NCI-H187 treated with DMSO at 0.1 percent for 48 hours (cell line): ENCODE measurements around the gene PDK2.
"Not testable (repeated sequence)": the region's sequence is repeated elsewhere in the genome, so short reads cannot be mapped to it uniquely, and the experiment has no call there.

Source experiments
- DNase-seq: peaks from one replicate; lab custom pipeline; 2025; lab: John Stamatoyannopoulos, UW

Gene PDK2

DNA sequence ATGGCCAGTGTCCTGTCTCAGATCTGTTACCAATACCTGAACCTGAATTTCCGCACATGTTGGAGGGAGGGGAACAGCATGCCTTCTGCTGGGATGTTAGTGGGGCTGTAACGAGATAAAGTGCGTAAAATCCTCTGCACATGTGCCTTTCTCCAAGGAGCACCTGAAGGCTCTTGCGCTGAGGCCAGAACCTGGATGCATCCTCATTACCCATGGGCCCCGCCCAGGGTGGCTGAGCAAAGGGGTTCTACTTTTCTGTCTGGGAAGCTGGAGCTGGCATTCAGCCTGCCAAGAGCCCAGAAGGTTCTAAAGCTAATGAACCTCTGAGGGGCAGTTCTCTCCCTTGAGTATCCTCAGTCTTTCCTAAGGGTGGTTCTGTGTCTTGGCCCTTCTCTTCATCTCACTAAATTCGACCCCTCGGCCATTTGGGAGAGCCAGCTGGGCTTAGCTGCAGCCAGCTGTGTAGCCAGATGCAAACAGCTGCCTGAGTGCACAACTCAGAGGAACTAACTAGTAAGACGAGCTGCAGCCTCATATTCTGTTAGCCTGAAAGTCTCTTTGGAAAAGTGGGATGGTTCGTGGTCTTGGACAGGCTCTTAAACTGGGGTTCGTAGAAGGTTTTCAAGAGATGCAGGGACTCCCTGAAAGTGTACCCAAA lies 36.7 kb upstream of the PDK2 start:
- DNase-seq: no peak

DNA sequence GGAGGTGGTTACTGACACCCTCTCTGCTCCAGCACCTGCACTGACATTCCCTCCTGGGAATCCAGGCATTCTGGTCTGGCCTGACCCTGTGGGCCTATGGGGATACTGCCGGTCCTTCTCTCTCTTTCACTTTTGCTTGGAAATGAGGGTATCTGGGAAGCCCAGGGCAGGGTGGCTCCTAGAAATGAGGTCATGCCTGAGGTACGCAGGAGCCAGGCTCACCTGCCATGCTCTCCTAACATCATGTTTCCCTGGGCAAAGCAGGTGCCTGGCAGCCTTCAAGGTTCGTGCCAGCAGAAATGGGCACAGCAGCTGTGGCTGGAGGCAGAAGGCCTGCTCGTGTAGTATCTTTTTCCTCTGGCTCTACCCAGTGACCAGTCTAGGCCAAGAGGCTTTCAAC lies 35.9 kb upstream of the PDK2 start:
- no peak for DNase-seq

DNA sequence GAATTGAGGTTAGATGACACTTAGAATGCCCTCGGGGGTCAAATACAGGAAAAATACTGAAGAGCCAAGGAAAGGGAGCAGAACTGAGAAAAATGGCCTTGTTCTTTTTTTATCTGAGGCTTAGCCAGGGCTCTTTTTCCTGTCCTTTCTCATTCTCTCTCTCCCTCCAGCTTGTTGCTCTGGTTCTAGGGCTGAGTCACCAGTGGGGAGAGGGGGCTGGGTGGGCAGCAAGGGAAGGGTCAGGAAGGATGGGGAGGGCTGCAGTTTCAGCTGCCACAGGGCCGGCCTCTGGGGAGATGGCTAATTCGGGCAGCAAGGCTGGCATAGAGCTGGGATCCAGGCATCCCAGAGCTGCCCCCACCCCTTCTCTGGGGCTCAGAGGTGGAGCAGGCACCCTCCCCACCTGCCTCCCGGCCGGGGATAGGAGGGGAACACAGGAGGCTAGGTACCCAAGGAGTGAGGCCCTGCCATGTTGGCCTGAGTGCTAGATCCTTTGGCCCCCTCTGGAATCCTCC lies 35.3 kb upstream of the PDK2 start:
- no peak for DNase-seq

DNA sequence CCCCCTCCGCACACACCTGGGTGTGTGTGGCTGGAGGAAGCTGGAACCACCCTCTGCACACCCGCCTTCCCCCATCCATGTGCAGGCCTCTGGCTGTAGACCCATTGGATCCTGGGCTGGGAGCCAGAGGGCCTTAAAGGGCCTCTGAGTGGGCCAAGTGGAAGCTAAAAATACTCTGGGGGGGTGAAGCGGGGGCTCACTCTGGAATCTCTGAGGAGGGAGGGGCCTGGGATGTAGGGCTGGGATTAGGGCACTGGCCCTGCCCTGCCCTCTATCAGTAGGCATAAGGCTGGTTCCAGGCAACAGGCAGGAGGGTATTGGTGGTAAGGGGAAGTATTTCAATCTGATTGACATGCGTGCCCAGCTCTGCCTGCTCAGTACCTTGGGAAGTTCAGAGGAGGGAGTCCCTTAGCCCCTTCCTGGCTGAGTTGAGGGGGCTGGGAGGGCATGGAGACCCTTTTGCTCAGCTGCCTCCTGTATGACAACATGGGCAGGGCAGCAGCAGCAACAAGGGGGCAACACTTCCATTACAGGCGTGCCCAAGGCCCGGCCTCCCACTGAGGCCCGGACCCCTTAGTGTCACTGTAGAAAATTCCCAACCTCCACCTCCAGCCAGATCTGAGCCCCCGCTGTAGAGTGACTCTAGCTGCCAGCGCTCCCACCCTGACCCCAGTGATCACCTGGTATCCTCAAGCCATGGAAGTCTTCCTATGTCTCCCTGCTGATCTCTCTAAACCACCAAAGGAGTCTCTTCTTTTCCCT lies 34.0 kb upstream of the PDK2 start:
- no peak for DNase-seq

DNA sequence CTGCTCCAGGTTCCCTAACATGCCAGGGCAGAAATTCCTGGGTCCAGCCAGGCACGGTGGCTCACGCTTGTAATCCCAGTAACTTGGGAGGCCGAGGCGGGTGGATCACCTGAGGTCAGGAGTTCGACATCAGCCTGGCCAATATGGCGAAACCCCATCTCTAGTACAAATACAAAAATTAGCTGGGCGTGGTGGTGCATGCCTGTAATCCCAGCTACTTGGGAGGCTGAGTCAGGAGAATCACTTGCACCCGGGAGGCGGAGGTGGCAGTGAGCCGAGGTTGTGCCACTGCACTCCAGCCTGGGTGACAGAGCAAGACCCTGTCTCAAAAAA lies 33.5 kb upstream of the PDK2 start:
- DNase-seq: not testable (repeated sequence)

DNA sequence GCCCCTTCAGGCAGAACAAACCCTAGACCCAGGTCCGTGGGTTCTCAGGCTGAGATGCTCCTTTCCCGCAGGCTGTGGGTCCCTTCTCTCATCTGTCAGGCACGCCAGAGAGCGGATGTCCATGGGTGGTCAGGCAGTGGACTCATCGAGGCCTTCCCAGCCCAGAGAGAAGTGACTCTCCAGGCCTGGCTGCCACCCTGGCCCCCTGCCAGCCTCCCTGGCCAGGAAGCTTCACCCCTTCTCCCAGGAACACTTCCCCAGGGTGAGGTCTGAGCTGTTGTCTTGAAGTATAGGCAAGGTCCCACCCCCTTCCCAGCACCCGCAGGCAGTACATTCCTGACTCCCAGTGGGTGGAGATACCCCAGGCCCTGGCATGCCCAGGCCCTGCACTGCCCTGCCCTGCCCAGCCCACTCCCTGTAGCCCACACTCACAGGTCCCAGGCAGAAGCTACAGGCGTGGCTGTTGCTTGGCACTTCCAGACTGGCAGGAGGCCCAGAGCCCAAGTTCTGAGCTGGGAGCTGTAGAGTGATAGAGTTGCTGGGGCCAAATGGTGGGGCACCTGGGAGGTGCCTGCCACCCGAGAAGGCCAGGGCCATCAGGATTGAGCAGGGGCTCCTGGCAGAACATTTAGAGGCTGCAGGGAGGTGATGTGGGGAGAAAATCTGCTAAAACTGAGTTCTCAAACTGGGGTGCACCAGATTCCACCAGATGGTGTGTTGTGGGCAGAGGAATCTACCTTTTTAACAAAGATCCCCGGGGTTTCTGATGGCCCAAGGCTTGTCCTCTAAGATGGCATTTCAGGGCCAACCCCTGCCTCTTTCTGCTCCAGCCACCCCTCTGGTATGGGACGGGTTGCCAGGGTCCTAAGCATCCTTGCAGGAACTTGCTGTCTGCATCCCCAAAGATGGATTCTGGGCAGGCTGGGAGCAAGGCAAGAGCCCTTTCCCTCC lies 32.6 kb upstream of the PDK2 start:
- DNase-seq: no peak

DNA sequence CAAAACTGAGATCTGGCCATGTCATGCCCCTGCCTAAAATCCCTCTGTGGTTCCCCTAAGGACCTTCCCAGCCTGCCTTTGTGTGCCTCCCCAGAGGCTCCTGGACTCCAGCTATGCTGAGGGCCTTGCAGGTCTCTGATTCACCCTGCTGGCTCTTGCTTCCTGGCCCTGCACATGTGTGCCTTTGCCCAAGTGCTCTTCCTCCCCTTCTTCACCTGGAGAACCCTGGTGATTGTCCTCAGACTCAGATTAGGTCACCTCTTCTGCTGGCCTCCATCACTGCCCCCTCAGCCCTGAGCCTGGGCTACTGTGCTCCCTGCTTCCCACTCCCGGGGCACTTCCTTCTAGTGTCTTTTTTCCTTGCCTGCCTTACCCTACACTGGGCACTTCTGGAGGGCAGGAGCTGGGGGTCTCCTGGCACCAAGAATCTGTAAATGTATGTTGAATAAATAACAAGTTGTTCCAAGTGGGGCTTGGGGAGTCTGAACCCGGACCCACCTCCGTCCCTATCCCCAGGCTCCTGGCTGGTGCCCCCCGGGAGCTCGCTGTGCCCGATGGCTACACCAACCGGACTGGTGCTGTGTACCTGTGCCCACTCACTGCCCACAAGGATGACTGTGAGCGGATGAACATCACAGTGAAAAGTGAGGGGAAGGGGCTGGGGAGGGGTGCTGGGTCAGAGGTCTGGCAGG lies 31.4 kb upstream of the PDK2 start:
- no peak for DNase-seq

DNA sequence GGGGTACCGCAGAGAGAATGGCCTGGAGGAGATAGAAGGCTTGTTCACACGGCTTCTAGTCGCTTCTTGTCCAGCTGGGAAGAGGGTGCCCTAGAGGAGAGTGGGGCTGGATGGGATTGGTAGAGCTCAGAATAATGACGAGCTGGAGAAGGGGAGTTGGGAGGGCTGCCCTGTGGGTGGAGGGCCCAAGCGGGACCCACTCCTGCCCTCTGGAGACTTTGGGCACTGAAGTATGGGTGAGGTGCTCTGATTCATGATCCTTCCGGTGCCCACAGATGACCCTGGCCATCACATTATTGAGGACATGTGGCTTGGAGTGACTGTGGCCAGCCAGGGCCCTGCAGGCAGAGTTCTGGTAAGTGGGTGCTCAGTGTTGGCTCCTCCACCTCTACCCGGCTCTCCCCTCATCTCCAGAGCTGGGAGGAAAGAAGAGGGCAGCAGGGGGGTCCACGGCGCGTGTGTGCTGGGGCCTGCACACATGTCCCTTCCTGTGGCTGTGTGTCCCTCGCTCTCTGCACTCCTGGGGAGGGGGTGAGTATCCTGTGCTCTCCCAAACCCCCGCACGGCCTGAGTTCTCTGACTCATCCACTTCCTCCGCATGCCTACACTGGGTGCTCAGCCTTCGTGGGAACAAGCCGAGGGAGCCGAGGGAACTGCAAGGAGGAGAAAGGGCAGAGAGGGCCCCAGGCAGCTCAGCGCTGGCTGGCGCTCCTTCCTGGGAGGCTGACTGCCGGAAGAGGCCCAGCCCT lies 30.7 kb upstream of the PDK2 start:
- no peak for DNase-seq

DNA sequence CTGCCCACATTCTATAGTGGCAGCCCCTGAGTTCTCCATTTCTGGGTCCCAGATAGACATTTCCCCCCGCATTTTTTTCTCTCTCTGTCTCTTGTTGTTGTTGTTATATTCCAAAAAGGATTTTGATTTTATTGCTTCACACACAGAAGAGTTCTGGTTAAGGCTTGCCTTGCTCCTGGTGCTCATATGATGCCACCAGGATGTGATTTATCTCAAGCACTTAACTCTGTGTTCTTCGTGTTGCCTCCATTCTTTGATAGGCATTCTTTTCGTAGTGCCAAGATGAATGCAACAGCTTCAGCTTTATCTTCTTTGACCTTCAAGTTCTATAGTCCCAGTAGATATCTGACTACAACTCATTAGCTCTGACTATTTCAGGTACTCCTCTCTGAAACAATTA lies 30.1 kb upstream of the PDK2 start:
- DNase-seq: no peak

DNA sequence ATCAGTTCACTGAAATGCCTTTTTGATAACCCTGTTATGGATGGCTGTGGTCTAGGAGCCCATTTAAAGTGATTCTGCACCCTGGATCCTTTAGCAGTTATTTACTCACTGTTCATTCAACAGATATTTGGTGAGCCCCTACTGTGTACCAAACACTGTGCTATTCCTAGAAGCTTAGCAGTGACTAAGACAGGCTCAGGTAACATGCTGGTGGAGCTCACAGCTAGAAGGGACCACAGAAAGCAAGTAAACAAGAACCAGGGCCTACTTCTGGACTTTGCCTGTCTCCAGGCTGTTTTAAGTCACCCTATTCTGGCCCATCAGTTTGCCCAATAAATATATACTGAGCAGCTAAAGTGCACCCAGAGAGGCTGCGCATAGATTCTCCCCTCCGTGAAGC lies 28.2 kb upstream of the PDK2 start:
- DNase-seq: no peak

DNA sequence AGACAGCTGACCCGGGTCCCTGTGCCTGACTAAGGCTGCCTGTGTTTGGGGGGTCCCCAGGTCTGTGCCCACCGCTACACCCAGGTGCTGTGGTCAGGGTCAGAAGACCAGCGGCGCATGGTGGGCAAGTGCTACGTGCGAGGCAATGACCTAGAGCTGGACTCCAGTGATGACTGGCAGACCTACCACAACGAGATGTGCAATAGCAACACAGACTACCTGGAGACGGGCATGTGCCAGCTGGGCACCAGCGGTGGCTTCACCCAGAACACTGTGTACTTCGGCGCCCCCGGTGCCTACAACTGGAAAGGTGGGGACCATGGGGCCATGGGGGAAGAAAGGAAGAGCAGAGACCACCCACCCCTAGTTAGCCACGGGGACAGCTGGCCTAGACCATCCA lies 27.2 kb upstream of the PDK2 start:
- no peak for DNase-seq

DNA sequence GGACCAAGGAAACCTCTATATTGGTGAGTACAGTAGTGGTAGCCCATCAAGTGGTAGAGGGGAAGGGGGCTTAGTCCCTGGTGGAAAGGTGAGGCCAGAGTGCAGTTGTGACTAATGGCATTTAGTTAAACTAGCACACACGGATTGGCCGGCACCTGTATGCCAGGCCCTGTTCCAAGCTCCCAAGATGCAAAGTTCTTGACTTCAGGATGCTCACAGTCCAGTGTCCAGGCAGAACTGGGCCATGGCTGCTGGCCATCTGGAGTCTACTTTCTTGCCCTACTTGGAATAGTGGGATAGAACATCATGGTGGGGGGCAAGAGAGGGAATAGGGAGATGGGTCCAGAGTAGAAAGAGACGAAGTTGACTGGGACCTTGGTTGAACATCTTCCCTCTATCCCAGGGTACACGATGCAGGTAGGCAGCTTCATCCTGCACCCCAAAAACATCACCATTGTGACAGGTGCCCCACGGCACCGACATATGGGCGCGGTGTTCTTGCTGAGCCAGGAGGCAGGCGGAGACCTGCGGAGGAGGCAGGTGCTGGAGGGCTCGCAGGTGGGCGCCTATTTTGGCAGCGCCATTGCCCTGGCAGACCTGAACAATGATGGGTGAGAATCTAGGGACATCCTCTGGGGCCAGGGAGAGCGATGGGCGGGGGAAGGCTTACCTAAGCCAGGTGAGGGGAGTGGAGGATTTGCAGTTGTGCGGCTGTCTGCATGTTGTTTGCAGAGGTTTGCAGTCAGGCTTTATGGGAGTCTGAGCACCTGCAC lies 24.1 kb upstream of the PDK2 start:
- no peak for DNase-seq

DNA sequence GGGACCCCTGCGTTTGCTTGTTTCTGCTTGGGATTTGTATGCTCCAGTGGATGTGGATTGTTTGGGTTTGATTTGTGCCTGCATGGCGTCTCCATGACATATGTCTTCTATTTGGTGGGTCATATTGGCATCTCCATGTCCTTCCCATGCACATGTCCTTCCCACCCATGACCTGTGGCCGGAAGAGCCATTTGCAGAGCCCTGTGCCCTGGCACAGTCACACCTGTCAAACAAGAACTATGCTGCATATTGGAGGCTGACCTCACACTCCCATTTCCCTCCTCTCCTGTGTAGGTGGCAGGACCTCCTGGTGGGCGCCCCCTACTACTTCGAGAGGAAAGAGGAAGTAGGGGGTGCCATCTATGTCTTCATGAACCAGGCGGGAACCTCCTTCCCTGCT lies 23.5 kb upstream of the PDK2 start:
- DNase-seq: no peak

DNA sequence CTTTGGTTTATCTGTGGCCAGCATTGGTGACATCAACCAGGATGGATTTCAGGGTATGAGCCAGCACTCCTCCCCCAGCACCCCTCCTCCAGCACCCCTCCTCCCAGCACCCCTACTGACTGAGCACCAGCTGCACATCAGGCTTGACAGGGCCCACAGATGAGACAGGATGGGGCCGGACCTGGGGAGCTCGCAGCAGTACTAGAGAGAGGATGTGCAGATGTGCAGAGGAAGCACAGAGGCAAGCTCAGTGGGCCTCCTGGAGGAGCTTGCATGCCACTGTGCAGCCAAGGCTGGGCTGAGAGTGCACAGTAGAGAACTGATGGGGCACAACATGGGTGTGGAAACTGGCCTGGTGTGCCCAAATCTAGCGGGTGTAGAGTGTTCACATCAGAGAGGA lies 23.0 kb upstream of the PDK2 start:
- DNase-seq: no peak

DNA sequence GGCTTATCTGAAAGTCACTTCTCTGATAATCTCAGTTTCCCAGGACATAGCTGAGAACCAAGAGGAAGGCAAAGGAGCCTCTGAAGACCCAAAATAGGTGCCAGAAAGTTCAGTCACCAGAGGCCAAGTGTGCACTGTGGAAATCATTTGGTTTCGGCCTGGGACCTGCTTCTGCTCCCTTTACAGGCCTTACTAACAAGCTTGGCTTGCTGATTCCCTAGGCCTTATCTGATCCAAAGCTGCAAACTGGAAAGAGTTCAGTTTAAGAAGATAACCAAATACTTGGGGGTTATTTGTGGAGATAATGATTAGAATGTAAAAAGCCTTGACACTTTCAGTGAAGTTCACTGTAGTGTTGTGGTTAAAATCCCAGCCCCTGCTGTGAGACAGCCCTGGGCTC lies 22.2 kb upstream of the PDK2 start:
- no peak for DNase-seq

DNA sequence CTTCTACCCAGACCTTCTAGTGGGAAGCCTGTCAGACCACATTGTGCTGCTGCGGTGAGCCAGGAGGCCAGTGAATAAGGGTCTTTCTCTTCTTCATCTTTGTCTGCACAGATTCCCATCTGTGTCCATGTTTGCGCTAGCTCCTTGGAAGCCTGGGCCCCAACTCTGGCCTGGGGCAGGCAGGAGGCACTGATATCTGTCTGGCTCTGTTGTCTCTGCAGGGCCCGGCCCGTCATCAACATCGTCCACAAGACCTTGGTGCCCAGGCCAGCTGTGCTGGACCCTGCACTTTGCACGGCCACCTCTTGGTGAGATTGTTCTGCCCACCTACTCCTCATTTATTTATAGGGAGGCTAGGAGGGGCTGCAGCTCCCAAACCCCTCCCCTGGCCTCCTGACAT lies 20.9 kb upstream of the PDK2 start:
- no peak for DNase-seq

DNA sequence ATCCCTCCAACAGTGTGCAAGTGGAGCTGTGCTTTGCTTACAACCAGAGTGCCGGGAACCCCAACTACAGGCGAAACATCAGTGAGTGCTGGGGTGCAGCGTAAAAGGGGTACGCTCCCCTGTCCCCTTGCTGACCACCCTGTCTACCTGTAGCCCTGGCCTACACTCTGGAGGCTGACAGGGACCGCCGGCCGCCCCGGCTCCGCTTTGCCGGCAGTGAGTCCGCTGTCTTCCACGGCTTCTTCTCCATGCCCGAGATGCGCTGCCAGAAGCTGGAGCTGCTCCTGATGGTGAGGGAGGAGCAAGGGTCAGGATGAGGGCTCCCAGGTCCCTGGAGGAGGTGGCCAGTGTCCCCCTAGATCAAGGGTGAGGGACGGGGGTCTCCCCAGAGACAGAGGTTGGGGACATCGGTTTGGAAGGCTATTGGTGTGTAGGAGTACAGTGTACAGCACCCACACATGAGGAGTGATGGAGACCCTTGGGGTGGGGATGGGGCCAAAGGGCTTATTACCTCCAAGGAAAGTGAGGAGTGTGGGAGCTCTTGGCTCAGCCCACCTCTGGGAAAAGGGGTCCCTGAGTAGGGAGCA lies 19.6 kb upstream of the PDK2 start:
- DNase-seq: no peak

DNA sequence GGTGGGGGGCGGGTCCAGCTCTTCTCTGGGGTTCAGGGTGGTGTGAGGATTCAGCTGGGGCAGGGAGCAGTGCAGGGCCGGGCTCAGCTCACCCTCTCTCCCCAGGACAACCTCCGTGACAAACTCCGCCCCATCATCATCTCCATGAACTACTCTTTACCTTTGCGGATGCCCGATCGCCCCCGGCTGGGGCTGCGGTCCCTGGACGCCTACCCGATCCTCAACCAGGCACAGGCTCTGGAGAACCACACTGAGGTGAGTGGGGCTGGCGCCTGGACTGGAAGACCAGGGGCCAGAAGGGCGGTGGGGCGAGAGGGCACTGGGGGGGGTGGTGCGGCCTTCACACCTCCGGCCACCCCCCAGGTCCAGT lies 18.9 kb upstream of the PDK2 start:
- DNase-seq: no peak

DNA sequence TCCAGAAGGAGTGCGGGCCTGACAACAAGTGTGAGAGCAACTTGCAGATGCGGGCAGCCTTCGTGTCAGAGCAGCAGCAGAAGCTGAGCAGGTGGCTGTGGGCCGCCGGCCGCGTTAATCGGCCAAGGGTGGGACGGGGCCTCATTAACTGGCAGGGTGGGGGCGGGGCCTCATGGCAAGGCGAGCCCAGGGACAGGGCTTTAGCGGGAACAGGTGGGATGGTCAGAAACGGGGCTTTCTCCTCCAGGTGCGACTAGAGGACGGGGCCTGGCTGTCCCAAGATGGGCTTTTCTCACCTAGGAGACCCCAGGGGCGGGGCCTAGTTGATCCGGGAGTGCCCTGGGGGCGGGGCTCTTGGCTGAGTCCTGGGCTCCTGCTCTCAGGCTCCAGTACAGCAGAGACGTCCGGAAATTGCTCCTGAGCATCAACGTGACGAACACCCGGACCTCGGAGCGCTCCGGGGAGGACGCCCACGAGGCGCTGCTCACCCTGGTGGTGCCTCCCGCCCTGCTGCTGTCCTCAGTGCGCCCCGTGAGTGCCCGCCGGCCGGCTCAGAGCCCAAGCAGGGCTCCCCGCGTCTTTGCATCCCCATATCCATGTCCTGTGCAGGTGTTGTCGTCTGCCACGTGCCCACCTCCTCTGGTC lies 18.4 kb upstream of the PDK2 start:
- no peak for DNase-seq

DNA sequence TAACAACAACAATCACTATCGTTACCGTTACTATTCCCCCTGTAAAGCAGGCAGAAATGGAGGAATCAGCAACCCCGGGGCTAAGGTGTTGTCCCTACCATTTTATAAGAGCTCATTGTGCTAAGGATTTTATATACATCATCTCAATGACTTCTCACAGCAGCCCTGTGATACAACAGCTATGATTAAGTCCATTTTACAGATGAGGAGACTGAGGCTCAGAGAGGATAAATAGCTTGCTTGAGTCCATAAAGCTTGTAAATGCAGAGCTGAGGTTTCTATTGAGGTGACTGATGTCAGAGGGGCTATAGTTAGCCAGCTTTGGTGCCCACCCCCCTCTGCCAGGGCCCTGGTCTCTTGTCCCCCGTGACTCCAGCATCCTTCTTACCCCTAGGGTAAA lies 16.7 kb upstream of the PDK2 start:
- DNase-seq: no peak
